Measurements from ENCODE around the gene MYO10.
"Not testable (repeated sequence)": the region's sequence is repeated elsewhere in the genome, so short reads cannot be mapped to it uniquely, and the experiment has no call there.

MYO10 gene

DNA sequence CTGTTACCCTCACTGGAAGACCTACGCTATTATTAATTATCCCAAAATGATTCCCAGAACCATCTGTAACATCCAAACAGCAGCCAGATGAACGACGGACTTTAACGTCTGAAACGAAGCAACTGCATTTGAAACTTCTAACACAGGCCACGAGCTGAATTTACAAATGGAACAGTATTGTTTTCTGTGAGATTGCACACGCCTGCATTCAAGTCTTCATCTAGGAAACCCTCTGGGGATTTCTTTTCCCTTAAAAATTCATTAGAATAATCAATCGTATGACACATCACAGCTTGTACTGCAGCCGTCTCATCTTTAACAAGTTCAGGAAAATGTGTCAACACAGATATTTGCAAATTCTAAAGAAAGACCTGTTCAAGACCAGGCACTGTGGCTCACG lies 80.2 kb downstream of the MYO10 start:
- no peak for DNase-seq

GRCh38 chr5:16855485-16855884 lies 80.6 kb downstream of the MYO10 start:
- no peak for DNase-seq

GRCh38 chr5:16854351-16854750 lies 81.7 kb downstream of the MYO10 start:
- DNase-seq = no peak

DNA sequence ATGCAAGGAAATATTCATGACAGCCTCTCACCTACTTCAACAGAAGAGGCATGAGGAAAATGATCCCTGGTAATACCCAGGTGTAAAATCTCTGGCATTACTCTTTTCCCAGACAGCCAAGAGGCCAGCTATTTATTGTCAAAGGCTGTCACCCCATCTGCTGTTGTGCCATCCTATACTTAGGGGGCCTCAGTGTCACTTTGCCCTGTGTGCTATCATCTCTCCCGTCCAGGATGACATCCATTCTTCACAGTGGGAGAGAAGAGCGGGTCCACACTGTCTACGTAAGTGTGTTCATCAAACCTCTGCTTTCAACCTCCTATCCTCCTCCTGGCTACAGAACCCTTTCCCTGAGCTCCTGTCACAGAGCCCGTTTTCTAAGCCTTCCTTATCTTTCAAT lies 82.6 kb downstream of the MYO10 start:
- no peak for DNase-seq

DNA sequence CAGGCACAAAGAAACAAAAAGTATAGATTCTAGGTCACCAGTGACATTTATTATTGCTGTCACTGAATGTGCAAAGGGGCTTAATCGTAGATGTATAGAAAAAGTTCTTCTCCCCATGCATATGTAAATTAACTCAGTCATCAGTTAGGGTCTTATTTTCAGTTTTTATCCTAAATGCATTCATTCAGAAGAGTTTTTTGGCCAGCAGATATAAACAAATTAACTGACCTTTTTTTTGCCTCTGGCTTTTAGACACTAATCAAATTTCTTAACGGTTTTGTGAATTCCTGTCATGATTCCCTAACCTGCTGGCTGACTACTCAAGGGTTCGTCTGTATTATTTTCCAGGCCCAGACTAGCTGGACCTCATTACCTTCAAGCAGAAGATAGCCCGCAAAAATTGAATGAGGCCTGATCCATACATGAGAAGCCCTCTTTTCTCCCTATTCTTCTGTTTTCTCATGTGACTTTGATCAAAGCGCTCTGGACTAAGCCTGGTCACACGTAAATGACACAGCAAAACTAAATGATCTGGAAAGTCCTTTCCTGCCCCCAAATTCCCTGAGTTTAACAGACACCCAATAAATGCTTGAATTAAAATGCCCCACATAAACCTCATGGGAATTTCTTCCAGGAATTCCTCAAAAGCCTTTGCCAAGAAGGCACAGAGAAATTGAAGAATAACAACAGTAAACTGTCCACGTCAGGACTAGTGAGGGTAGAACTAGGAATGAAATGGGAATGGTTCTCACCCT lies 83.7 kb downstream of the MYO10 start:
- no peak for DNase-seq

GRCh38 chr5:16849775-16850174 lies 86.3 kb downstream of the MYO10 start:
- no peak for DNase-seq

DNA sequence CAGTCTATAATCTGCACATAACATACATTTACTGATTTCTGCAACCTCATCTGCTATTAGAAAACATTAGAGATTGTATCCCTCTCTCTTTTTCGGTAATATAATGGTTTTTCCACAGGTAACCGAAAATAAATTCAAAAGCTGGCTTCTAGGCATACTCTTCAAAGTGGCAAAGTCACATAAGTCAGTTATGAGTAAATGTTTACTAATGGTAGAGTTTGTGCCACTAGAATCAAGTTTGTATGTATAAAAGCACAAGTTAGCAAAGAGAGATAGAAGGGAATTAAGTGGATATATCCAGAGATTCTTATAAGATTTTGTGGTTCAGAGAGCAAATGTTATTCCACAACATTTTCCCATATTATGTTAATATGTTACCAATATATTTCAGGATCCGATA lies 86.9 kb downstream of the MYO10 start:
- no peak for DNase-seq

DNA sequence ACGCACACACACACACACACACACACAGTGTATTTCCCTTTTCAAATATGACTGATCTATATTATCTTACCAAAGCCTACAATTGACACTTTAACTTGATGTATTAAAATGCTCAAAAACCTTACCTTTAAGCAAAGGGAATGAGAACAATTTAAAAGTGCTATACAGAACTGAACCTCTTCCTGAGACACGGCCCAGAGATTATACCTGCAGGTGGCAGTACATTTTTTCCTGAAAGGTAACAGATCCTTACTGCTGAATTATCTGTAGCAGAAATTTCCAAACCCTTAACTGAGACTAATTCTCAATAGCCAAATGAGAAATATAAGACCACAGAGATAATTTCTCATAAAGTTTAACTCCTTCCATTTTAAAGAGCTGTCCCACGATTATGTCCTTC lies 91.1 kb downstream of the MYO10 start:
- DNase-seq = no peak

GRCh38 chr5:16842896-16843295 lies 93.2 kb downstream of the MYO10 start:
- no peak for DNase-seq

DNA sequence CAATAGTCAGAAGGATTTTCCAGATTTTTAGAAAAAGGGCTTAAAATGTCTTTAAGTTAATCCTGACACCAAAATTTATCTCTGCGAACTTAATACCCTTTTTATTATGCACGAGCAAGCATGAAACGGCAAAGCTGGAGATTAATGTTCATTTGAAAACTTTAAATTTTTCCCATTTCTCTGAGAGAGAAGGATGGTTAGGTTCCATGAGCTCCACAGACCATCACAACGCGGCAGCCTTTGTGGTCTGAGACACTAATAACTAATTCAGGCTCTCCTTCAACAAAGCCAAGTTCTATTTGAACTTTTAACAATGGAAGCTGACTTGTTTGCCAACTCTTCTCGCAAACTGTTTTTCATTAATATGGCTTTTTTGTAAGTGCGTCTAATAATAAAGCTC lies 94.7 kb downstream of the MYO10 start:
- DNase-seq = no peak

DNA sequence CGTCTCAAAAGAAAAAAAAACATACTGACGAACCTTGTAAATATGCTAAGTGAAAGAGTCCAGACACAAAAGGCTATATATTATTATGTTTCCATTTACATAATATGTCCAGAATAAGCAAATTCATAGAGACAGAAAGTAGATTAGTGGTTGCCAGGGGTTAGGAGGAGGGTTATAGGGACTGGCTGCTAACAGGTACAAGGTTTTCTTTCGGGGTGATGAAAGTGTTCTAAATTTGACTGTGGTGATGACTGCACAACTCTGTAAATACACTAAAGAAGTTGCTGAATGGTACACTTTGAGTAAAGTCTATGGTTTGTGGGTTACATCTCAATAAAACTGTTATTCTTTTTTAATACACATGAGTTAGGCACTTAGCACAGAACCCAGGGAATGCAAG lies 98.8 kb downstream of the MYO10 start:
- DNase-seq = no peak

- no peak for DNase-seq
Measured at GRCh38 chr5:16834029-16834428, 102.1 kb downstream of the MYO10 start.

DNA sequence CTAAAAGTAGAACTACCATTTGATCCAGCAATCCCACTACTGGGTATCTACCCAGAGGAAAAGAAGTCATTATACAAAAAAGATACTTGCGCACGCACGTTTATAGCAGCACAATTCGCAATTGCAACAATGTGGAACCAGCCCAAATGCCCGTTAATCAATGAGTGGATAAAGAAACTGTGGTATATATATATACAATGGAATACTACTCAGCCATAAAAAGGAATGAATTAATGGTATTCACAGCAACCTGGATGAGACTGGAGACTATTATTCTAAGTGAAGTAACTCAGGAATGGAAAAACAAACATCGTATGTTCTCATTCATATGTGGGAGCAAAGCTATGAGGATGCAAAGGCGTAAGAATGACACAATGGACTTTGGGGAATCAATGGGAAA lies 104.8 kb downstream of the MYO10 start:
- not testable (repeated sequence) for DNase-seq

DNA sequence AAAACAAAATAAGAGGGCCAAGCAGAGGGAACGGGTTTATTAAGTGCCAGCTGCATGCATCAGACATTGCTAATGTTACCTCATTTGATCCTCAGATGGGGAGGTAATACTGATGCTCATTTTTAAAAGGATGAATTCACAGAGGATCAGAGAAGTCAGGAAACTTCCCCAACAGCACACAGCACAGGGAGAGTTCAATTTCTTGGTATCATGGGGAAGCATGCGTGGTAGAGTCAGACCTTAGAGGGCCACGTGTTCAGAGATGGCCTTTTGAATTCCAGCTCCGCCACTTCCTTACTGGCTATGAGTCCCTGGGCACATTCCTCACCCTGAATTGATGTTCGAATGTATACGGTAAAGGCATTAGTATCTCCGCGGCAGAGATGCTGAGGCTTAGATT lies 108.3 kb downstream of the MYO10 start:
- no peak for DNase-seq

DNA sequence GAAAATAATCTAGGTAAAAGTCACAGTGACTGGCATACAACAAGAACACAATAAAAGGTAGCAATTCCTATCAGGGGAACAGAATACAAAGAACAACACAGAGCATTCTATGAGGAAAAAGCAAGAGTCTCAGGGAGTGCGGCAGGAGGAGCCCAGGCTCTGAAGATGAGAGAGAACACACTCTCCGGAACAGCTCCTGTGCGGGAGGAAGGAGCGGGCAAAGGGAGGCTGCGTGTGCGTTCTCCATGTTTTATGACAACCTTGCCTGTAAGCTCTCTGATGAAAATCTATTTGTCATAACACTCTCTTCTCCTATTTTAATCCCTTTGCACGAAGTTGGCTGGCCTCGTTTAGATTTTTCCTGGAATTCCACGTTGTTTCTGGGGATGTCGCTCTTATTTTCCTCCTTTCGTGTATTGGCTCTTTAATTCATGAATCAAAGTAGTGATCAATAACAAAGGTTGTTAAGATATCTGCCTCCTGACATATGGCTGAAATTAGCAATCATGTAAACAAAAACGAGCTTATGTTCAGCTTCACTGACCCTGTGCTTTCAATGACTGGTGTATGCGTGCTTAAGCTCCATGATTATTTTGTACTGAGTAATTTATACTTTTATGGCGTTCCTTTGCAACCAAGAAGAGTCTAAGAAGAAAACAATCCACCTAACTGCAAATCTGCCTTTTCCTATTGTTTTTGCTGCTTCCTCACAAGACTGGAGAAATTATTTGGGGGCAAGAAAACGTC lies 109.5 kb downstream of the MYO10 start:
- DNase-seq = no peak

- no peak for DNase-seq
Measured at GRCh38 chr5:16819522-16820167, 116.4 kb downstream of the MYO10 start.

DNA sequence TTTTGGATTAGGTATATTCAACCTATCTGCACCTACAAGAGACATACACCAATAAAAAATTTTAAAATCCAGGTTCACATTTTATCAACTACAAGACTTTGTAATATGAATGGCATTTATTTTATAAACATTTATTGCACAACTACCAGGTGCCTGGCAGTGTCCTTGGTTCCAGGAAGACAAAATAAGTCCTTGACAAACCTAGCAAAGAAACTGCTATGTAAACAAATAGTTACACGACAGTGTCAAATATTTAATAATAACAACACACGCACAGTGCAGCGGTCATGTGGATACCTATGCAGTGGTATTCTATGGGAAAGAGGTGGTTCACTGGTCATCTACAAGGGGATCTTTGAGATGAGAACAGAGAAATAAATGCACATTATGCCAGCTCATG lies 120.7 kb downstream of the MYO10 start:
- no peak for DNase-seq

GRCh38 chr5:16812911-16813310 lies 123.2 kb downstream of the MYO10 start:
- DNase-seq = no peak

DNA sequence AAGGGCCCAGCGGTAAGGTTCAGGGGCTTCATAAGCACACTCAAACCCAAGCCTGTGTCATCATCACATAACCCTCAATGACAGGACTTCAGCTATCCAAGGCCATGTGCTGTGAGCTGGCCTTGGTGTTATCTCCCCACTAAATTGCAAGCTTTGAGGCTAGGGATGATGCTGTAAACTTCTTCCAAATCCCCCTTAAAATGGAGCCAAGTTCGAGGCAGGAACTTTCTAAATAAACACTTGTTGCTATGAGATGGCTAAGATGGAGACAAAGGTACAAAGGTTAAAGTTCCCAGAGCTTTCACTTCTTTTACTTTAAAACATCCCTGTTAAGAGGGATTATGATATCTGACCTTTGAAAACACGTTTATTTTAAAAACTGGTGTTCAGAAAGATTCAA lies 123.6 kb downstream of the MYO10 start:
- no peak for DNase-seq

- DNase-seq = no peak
Measured at GRCh38 chr5:16810208-16810854, 125.8 kb downstream of the MYO10 start.

DNA sequence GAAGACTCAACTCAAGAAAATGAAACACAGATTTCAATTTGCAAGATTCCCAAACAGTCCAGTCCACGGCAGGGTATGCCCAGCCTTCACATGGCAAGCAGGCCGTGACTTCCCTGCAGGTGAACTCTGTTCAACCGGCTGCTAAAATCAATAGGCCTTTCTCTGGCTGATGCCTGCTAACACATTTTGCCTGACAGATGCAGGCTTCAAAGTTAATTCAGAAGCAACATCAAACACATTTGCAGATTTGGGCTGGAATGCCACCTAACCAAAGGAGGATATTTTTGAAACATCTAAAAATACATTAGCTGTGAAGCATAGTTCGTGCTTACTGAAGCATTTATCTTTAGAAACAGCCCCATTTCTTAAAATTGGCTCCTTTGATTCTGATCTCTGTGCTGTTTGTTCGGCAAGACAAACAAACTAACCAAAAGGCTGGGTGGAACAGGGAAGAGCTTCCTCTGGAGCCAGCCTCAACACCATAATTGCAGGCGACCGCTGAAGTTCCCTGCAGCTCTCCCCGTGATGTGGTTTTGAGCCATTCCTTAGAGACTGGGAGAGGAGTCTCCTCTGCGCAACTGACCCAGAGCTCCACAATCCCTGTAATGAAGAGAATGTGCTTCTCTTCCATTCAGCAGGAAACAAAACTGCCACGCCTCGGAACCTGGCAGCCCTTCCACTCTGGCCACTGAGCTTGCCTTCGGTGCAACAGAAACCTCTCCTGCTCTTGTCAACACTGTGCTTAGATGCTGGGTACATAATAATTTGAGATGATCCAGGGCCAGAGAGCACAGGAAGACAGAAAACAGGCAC lies 126.5 kb downstream of the MYO10 start:
- DNase-seq = no peak

GRCh38 chr5:16809010-16809394 lies 127.1 kb downstream of the MYO10 start:
- DNase-seq = no peak

DNA sequence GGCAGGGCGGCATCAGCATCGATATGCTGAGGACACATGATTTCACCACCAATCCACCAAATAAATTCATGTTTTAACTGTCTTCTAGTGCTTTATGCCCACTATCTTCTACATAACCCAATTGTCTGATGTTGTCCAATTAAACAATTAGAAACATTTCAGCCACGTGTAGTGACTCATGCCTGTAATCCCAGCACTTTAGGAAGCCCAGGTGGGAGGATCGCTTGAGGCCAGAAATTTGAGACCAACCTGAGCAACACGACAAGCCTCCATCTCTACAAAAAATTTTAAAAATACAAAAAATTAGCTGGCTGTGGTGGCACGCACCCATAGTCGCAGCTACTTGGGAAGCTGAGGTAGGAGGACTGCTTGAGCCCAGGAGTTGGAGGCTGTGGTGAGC lies 128.1 kb downstream of the MYO10 start:
- DNase-seq = no peak

Data from inflammatory macrophage treated with lipopolysaccharide for 1 hour (primary cell).